ENCODE data around the gene TERT. TPM values are rescaled to one million over a fixed set of nuclear protein-coding genes. Genes with fewer than 3 reads are reported as not detected.
"Not testable (repeated sequence)": the region's sequence is repeated elsewhere in the genome, so short reads cannot be mapped to it uniquely, and the experiment has no call there.

The TERT gene
- total RNA-seq, 2 experiments from 2014 or later = 156 to 198 TPM

- POLR2A ChIA-PET; BruUV-seq (replicated peaks); H3K4me2 ChIP-seq (ENCODE audit: low read length); DNase-seq (ENCODE audit: low spot score); H3K4me3 ChIP-seq (ENCODE audit: low read depth, low read length, poor library complexity, severe bottlenecking); H2AFZ ChIP-seq (ENCODE audit: low read length); H3K27ac ChIP-seq (ENCODE audit: low read depth, low read length, poor library complexity, severe bottlenecking); H3K9me3 ChIP-seq (ENCODE audit: low read length); intact Hi-C loops (cut with micrococcal nuclease; ENCODE audit: unreplicated experiment); H3K9me2 ChIP-seq (ENCODE audit: insufficient read depth, low read length); CTCF ChIA-PET (ENCODE audit: unreplicated experiment): not testable (repeated sequence)
- H4K20me1 ChIP-seq (ENCODE audit: insufficient read depth, low read length) = peaks cover 15% of the 10 kb centered on the region
- peaks cover 80% of the 10 kb centered on the region for H3K79me2 ChIP-seq (ENCODE audit: insufficient read depth, low read depth, low read length)
- peaks cover 36% of the 10 kb centered on the region for H3K4me1 ChIP-seq (ENCODE audit: insufficient read depth, low read length, poor library complexity, severe bottlenecking)
- H3K36me3 ChIP-seq (ENCODE audit: insufficient read depth, low read length) = peaks cover 75% of the 10 kb centered on the region
Observed at GRCh38 chr5:1289559-1289958, 5.3 kb downstream of the TERT start.

GRCh38 chr5:1288439-1289335 lies 6.2 kb downstream of the TERT start:
- H2AFZ ChIP-seq (ENCODE audit: low read length) = no peak overlapping the region
- H3K4me2 ChIP-seq (ENCODE audit: low read length) = no peak overlapping the region
- no TSS peak for BruUV-seq (replicated peaks)
- no peaks in the 10 kb centered on the region for H3K9me2 ChIP-seq (ENCODE audit: insufficient read depth, low read length)
- no peaks in the 10 kb centered on the region for H3K9me3 ChIP-seq (ENCODE audit: low read length)
- POLR2A ChIA-PET = no interaction called here
- H3K4me3 ChIP-seq (ENCODE audit: low read depth, low read length, poor library complexity, severe bottlenecking) = no peak overlapping the region
- peaks cover 73% of the 10 kb centered on the region for H3K36me3 ChIP-seq (ENCODE audit: insufficient read depth, low read length)
- peaks cover 15% of the 10 kb centered on the region for H4K20me1 ChIP-seq (ENCODE audit: insufficient read depth, low read length)
- no peak for DNase-seq (ENCODE audit: low spot score)
- CTCF ChIA-PET (ENCODE audit: unreplicated experiment) = no interaction called here
- H3K4me1 ChIP-seq (ENCODE audit: insufficient read depth, low read length, poor library complexity, severe bottlenecking) = peaks cover 28% of the 10 kb centered on the region
- TF ChIP-seq CTCF (conservative IDR thresholded peaks at IDR 0.05; ENCODE audit: low read length) = no peak
- TF ChIP-seq EZH2phosphoT487 (IDR thresholded peaks at IDR 0.05; ENCODE audit: borderline replicate concordance, low read depth, low read length) = no peak
- intact Hi-C loops (cut with micrococcal nuclease; ENCODE audit: unreplicated experiment) = no loop called here
- no peak overlapping the region for H3K27ac ChIP-seq (ENCODE audit: low read depth, low read length, poor library complexity, severe bottlenecking)
- H3K79me2 ChIP-seq (ENCODE audit: insufficient read depth, low read depth, low read length) = peaks cover 78% of the 10 kb centered on the region

GRCh38 chr5:1285883-1286291 lies 9.0 kb downstream of the TERT start:
- no peak overlapping the region for H3K27ac ChIP-seq (ENCODE audit: low read depth, low read length, poor library complexity, severe bottlenecking)
- intact Hi-C loops (cut with micrococcal nuclease; ENCODE audit: unreplicated experiment) = no loop called here
- POLR2A ChIA-PET = interaction anchor here (0.7 to 1.1 kb wide), 3 partner anchors 25 to 810 kb away, joined by 3 to 5 read pairs (median 3); no protein-coding TSS in a partner anchor
- no peaks in the 10 kb centered on the region for H3K9me3 ChIP-seq (ENCODE audit: low read length)
- no peak for TF ChIP-seq EZH2phosphoT487 (IDR thresholded peaks at IDR 0.05; ENCODE audit: borderline replicate concordance, low read depth, low read length)
- TF ChIP-seq CTCF (conservative IDR thresholded peaks at IDR 0.05; ENCODE audit: low read length) = no peak
- no TSS peak for BruUV-seq (replicated peaks)
- peaks cover 76% of the 10 kb centered on the region for H3K79me2 ChIP-seq (ENCODE audit: insufficient read depth, low read depth, low read length)
- H3K4me3 ChIP-seq (ENCODE audit: low read depth, low read length, poor library complexity, severe bottlenecking) = no peak overlapping the region
- no peak for DNase-seq (ENCODE audit: low spot score)
- H3K36me3 ChIP-seq (ENCODE audit: insufficient read depth, low read length) = peaks cover 78% of the 10 kb centered on the region
- H3K4me1 ChIP-seq (ENCODE audit: insufficient read depth, low read length, poor library complexity, severe bottlenecking) = peaks cover 9% of the 10 kb centered on the region
- peaks cover 12% of the 10 kb centered on the region; the same call in 1 of the 2 replicates for H4K20me1 ChIP-seq (ENCODE audit: insufficient read depth, low read length)
- no peak overlapping the region for H2AFZ ChIP-seq (ENCODE audit: low read length)
- H3K9me2 ChIP-seq (ENCODE audit: insufficient read depth, low read length) = no peaks in the 10 kb centered on the region
- no peak overlapping the region for H3K4me2 ChIP-seq (ENCODE audit: low read length)
- CTCF ChIA-PET (ENCODE audit: unreplicated experiment) = no interaction called here
